ENCODE measurements around the gene MSMO1.

- TF ChIP-seq MXI1 (IDR thresholded peaks at IDR 0.05; ENCODE audit: low read depth, low read length): no peak
- no peak for TF ChIP-seq EP300 (IDR thresholded peaks at IDR 0.05; ENCODE audit: borderline replicate concordance in 1 of 2, low read depth in 1 of 2, low read length in 1 of 2)
Measured at GRCh38 chr4:165330666-165331065, 3.2 kb downstream of the MSMO1 start.

All from SK-N-SH (cell line).